ENCODE measurements around the gene LRRC1. TPM values are rescaled to one million over a fixed set of nuclear protein-coding genes. Genes with fewer than 3 reads are reported as not detected.

Gene LRRC1
- total and polyA plus RNA-seq, 2 of the 13 experiments (the other 11 are each of a cell fraction or from before 2014, with no cell fraction given): 15.6 to 27.7 TPM

- ATAC-seq (no peak), FAIRE-seq (no peak), DNase-seq (ENCODE audit: low spot score) (no peak)
- Histone ChIP-seq H3K4me1 (ENCODE audit: insufficient read depth, low read length) (peaks cover 6% of the 10 kb centered on the region), H4K20me1 (ENCODE audit: insufficient read depth, low read length) (no peaks in the 10 kb centered on the region), H3K9ac (ENCODE audit: insufficient read depth, low read depth, low read length) (no peak overlapping the region), H3K27me3 (ENCODE audit: control insufficient read depth in 1 of 2, insufficient read depth in 2 of 2, low read length in 2 of 2) (no peaks in the 10 kb centered on the region), H3K4me3 (replicated peaks in 1 of 3; ENCODE audit: insufficient read depth in 1 of 3, low read depth in 2 of 3, low read length in 3 of 3) (no peak overlapping the region), H3K4me2 (ENCODE audit: low read depth, low read length) (no peak overlapping the region), H3K27ac (ENCODE audit: extremely low read length, insufficient read depth, low read length) (no peak overlapping the region), H3K79me2 (ENCODE audit: insufficient read depth, low read length) (no peaks in the 10 kb centered on the region), H3K36me3 (replicated peaks in 1 of 2; ENCODE audit: control insufficient read depth in 1 of 2, insufficient read depth in 2 of 2, low read length in 2 of 2) (no peaks in the 10 kb centered on the region), H3K9me3 (ENCODE audit: low read length) (no peaks in the 10 kb centered on the region), H2AFZ (ENCODE audit: low read length) (no peak overlapping the region)
- TF ChIP-seq PITX1 (CRISPR knock-in tag; IDR thresholded peaks at IDR 0.05) (no peak), HES4 (CRISPR knock-in tag; IDR thresholded peaks at IDR 0.05; ENCODE audit: borderline replicate concordance) (no peak), HOXA3 (CRISPR knock-in tag; IDR thresholded peaks at IDR 0.05) (no peak), SALL2 (CRISPR knock-in tag; IDR thresholded peaks at IDR 0.05) (no peak), MLXIP (CRISPR knock-in tag; IDR thresholded peaks at IDR 0.05; ENCODE audit: borderline replicate concordance) (no peak), SMAD3 (CRISPR knock-in tag; IDR thresholded peaks at IDR 0.05) (no peak), TFE3 (CRISPR knock-in tag; IDR thresholded peaks at IDR 0.05) (no peak), ZIK1 (CRISPR knock-in tag; IDR thresholded peaks at IDR 0.05; ENCODE audit: borderline replicate concordance, low read depth) (no peak), ZNF572 (CRISPR knock-in tag; IDR thresholded peaks at IDR 0.05) (no peak), PHF20 (CRISPR knock-in tag; IDR thresholded peaks at IDR 0.05) (no peak), BRCA1 (CRISPR knock-in tag; IDR thresholded peaks at IDR 0.05) (no peak), MIER3 (CRISPR knock-in tag; IDR thresholded peaks at IDR 0.05; ENCODE audit: borderline replicate concordance) (no peak), DMAP1 (CRISPR knock-in tag; IDR thresholded peaks at IDR 0.05) (no peak), ZNF354B (CRISPR knock-in tag; IDR thresholded peaks at IDR 0.05) (no peak), PCBP1 (IDR thresholded peaks at IDR 0.05; ENCODE audit: borderline replicate concordance, low read depth, low read length) (no peak), CBFB (CRISPR knock-in tag; IDR thresholded peaks at IDR 0.05) (no peak)
- intact Hi-C loops (cut with micrococcal nuclease; ENCODE audit: unreplicated experiment) (no loop called here), in situ Hi-C loops (cut with HindIII; ENCODE audit: extremely low pct_ligation_motif_present, low pct_unique_long_range_greater_than_20kb) (no loop called here)
- CTCF ChIA-PET (ENCODE audit: low intra/inter-chr PET ratio, low total read pairs): no interaction called here
- WGBS (ENCODE audit: low lambda C conversion rate): 100% methylated on average over 3 of the region's 3 CpGs
- POLR2A ChIA-PET: no interaction called here
- no TSS peak for BruUV-seq (replicated peaks)
Measured at GRCh38 chr6:53765270-53765669, 29.5 kb upstream of the LRRC1 start.

All from HepG2 (cell line).